C4-2B (cell line): ENCODE data around the gene PSMC5.

Source experiments
- CTCF ChIP-seq: fragments of 450-650 bp; conservative IDR thresholded peaks from 2 replicates; pipeline ENCODE4 v1.5.1; 2017; ENCODE audit warnings: mild to moderate bottlenecking
- ZFX ChIP-seq: fragments of 450-650 bp; IDR thresholded peaks from 2 replicates; pipeline ENCODE4 v1.6.1; 2017

GRCh38 chr17:63819131-63819530 lies 8.1 kb upstream of the PSMC5 start:
- TF ChIP-seq CTCF, result no peak
- TF ChIP-seq ZFX, result no peak
